NCI-H2171 treated with DMSO at 0.1 percent for 48 hours (cell line): ENCODE measurements around the gene MORN5.

ENCODE experiments used
- DNase-seq: peaks from one replicate; lab custom pipeline; 2025; lab: John Stamatoyannopoulos, UW

Gene MORN5

DNA sequence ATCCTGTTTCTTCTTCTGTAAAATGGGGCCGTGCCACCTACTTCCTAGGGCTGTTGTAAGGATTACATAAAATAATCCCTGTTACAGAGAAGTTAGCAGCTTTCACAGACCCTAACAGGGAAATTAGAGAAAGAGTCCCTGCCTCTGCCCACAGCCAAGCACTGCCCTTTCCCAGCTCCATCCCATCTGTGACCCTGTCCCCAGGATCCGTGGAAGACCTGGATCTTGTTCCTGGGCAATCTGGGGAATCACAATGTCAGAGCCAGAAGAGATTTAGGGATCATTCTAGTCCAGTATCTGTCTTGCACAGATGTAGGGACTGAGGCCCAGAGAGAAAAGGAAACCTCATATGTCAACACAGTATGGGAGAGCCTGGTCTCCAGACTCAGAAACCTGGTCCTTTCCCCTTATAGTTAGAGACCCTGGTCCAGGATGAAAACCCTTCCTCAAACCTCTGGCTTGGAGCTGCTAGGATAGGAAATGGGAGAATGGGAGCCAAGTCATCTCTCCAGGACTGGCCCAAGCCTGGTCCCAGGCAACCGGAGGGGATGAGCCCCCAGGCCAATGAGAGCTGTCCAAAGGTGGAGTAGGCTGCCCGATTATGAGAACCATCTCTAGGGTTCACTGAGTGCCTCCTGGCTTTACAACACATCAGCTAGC lies 56.6 kb downstream of the MORN5 start:
- no peak for DNase-seq

DNA sequence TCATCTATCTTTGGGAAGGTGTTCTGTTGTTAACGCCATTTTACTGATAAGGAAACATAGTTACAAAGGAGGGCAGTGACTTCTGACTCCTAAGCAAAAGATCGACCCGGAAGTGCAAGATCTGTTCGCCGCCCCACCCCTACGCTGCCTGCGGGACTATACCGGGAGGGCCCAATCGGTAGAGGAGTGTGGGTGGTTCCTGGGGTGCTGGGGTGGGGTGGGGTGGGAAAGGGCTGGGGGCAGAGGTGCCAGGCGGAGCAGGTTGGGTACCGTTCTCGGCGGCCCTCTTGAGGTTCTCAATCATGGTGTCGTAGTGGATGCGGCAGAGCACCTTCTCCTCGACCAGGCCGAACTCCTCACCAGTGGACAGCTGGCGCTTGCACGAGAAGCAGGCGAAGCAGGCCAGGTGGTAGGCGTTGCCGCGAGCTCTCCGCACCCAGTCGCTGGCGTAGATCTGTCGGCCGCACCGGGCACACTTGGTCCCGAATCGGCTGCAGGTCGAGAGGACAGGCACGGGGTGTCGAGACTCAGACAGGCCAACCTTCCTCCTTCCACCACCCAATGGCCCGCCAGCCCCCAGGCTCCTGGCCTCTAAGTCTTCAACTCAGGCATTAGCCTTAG lies 57.2 kb downstream of the MORN5 start:
- no peak for DNase-seq

DNA sequence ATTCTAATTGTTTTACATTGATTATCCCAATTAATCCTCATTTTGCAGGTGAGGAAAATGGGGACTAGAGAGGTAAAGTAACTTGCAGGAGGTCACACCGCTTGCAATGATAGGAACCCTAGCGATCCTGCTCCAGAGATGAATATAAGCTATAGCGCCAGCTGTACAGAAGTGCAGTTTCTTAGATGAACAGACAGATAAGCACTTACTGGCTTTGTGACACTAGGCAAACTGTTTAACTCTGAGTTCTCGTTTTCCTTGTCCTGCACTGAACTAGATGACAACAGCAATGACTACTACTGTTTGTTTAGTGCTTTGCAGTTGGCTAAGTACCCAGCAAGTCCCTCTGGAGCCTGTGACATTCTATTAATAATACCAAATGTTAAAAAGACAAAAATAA lies 57.9 kb downstream of the MORN5 start:
- no peak for DNase-seq

DNA sequence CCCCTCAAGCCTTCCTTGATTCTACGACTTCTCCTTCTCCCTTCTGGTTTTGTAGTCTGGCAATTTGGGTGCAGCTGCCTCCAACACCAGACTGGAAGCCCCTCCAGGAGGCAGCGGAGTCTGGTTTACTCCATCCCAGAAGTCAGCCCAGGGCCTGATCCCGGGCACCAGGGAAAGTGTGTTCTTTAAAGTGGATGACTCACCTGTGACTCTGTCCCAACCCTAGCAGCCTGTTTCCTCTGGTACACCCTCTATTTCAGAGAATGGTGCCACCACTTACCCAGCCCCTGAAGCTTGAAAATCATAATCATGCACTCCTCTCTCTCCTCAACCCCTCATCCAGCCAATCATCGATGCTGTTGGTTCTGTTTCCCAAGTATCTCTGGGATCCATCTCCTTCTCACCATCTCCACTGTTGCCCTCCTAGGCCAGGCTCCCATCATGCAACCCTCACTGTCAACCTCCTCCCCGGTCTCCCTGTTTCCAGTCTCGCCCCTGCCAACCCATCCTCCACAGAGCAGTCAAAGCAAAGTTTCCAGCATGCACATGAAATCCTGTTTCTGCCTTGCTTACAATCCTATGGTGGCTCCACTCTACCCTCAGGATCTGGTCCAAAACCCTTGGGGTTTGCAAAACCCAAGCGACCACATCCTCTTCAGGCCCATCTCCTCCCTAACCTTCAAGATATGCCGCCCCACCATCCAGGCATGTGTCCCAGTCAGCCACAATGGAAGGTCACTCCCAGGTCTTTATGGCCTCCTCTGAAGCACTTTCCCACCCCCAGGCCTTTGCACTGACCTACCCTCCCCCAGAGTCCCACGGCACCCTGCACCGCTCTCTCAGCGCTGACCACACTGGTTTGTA lies 58.6 kb downstream of the MORN5 start:
- no peak for DNase-seq

DNA sequence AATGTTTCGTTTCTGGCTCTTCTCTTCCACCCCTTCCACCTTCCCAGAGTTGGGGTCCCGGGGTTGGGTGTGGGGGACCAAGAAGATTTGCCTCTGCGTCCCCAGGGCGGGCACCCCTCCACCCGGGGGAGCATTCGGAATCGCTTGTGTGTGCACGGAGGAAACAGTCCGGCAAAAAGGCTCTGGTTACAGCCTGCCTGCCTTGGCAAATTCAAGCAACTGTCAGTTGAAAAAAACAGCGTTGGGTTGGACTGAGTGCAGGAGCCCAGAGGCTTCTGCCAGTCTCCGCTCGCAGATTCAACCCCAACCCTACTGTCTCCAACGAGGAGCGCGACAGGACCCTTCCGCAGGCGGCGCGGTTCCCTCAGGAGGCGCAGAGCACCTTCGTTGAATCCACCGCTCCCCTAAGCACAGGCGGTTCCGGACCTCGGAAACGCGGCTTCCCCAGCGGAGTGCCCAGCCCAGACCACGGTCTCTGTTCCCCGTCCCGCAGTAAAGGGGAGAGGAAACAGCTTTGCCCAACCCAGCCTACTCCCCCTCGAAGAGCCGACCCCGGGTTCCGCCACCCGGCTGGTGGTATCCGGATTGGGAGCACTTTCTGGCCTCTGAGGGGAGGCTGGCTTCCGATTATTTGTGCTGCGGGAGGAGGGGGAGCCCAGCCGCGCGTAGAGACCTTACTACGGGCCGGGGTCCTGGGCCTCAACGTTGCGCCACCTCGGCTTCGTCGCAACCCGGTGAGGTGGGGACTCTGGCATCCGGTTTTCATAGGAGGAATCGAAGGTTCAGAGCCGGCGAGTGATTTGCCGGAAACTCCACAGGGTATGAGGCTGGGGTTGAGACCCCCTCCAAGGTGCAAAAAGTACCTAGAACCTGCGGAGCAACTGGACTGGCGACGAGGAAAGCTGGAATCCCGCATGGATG lies 59.5 kb downstream of the MORN5 start:
- DNase-seq: no peak

DNA sequence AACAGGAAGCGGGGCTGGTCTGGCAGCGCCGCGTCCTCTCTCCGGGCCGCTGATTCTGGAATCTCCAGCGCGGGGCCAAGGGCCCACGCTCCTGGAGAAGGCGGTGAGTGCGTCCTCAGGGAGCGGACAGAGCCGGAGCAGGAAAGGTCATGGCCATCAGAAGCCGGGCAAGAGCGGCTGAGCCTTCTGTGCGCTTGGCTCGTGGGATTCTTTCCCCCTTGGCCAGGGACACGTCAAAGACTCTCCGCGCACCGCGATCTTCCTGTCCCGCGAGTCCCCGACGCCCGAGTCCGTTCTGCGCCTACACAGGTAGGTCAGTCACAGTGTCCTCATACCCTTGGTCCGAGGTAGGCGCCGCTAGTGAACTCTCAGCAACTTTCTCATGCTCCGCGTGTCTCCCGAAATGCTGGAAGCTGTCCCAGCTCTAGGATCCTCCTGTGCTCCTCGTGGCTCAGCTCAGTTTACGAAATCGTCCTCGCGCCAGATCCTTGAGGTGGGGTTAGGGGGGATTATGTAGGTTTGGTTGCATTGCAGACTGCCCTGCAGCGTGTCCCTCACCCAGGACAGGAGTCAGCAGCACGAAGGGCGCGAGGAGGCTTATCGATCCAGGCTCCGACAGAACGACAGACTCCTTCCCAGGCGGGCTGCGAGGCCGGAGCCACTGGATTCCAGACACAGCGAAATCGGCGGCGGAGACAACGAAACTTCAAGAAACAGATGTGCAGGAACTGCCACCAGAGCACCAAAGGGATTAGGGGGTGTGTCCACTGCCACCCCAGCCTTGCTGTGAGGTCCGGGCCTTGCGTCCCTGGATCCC lies 60.4 kb downstream of the MORN5 start:
- no peak for DNase-seq

DNA sequence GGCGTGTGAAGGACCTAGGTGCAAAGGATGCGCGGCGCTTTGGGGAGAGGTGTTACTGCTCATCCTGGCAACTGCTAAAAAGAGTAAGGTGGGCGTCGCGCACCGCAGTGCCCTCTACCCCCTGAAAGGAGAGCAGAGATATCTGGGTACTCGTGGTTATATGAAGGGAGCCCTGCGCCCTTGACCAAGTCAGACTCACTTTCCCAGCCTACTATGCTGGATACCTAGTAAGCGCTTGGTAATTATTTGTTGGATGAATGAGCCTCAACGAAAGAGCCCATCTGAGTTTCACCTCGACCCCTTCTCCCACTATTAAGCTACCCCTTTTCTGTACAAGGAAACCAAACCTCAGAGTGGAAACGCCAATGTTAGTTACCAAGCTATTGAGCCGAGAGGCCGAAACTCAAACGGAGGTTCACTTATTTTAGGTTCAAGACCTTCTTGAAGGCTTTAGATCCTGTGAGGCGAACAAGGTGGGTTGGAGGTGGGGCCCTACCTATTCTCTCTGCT lies 61.0 kb downstream of the MORN5 start:
- no peak for DNase-seq

DNA sequence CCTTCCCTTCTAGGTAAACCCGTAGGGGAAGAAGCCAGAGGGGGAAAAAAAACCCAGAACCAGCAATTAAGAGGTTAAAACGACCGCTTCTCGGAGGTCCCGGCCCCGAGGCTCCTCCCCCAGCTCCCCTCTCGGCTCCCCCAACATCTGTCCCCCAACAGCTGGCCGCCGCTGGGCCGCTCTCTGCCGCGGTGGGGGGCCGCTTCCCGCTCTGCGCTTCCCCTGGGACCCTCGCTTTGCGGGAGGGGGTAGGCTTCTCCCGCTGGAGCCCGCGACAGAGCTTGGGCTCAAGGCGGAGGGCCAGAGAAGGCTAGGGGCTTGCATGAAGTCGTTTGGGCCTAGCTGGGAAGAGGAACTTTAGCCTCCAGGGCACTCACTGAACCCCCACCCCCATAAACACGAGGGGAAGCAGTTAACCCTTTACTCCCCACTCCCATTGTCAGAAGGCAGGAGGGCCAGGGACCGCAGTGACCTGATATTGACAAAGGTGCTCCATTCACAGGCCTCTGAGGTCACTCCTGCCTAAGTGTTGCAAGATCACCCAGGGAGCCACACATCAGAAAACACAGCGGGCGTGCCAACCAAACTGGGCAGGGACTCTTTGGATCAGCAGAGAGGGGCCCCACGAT lies 61.6 kb downstream of the MORN5 start:
- peak; percentile 19 for DNase-seq

DNA sequence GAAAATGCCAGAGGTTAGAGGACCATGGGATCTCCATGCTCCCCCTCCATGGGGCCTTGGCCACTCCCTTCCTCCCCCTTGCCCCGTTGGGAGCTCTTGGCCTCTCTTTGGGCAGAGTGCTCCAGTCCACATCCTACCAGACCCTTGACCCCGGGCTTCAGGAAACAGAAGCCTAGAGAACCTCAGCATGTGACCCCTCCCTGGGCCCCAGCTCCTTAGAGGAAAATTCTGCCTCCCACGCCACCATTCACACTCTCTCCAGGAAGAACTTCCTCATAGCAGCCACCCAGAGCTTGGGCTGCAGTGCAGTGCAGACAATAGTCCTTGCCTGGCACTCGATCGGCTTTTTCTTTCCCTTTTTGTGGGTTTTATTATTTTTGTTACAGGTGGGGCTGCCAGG lies 63.1 kb downstream of the MORN5 start:
- DNase-seq: no peak

DNA sequence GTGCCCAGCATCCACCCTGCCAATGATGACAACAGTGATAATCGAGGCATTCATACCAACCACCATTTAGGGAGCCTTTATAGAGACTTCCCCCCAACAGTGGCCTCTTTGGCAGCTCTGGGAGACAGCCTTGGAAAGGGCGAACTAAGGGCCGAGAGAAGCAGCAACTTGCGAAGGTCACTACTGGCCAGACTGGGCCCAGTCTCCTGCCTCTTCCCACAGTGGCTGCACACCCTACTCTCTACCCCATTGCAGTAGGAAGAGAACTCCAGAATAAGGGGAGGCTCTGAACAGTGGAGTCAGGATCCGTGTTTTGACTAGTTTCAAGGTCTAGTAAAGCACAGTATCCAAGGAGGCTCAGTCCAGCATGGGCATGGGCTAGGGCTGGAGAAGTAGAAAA lies 63.7 kb downstream of the MORN5 start:
- DNase-seq: no peak

DNA sequence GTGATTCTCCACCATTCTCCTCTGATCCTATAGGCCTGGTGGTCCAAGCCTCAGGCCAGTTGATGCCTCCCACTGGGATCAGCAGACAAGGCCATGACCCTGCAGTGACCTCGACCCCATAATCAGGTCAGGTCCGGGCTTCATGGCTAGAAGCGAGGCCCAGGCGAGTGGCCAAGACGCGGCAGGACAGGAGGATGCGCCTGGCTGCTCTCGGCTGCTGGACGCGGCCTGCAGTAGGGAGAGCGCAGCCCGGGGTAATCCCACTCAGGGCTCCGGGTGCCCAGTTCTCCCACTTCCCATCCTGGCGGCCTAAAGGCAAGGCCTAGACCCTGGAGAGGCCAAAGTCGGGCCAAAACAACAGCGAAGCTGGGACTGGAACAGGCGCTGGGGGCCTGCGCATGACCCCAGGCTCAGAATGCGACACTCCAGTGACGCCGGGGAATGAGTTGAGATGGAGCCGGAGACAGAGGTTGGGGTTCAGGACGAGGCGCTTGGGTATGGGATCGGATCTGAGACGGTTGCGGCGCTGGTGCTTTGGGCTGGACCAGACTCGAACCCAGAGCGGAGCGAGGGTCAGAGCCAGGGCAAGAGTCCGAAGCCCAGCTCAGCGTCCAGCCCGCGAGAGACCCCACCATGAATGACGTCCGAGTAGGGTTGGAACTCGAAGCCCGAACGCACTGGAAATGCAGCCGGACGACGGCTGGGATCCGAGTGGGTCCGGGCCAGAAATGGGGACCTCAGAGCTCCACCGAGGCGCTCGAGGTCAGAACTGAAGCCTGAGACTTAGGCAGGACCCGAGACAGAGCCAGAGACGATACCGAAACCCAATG lies 65.8 kb downstream of the MORN5 start:
- no peak for DNase-seq

DNA sequence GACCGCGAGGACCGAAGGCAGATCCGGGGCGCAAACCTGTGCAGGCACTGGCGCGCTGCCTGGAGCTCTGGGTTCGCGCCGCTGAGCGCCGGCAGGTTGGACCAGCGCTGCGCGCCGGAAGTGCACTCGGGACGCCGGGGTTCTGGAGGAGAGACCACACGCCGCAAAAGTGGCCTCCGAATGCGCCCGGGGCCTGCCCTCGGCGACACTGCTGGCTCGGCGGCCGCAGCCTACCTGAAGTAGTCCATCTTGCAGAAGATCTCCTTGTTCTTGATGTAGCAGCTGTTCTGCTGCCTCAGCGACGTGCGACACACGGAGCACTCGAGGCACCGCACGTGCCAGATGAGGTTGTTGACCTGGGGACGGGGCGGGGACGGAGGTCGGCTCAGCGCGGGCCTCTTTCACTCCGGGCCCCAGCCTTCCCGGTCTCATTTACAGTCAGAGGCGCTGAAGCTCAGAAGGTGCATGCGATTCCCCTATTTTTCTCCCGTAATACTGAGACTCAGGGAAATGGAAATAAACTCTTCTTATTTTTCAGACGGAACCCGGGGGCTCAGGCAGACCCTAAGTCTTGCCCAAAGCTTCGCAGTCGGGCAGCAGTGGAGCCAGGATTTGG lies 66.5 kb downstream of the MORN5 start:
- no peak for DNase-seq

DNA sequence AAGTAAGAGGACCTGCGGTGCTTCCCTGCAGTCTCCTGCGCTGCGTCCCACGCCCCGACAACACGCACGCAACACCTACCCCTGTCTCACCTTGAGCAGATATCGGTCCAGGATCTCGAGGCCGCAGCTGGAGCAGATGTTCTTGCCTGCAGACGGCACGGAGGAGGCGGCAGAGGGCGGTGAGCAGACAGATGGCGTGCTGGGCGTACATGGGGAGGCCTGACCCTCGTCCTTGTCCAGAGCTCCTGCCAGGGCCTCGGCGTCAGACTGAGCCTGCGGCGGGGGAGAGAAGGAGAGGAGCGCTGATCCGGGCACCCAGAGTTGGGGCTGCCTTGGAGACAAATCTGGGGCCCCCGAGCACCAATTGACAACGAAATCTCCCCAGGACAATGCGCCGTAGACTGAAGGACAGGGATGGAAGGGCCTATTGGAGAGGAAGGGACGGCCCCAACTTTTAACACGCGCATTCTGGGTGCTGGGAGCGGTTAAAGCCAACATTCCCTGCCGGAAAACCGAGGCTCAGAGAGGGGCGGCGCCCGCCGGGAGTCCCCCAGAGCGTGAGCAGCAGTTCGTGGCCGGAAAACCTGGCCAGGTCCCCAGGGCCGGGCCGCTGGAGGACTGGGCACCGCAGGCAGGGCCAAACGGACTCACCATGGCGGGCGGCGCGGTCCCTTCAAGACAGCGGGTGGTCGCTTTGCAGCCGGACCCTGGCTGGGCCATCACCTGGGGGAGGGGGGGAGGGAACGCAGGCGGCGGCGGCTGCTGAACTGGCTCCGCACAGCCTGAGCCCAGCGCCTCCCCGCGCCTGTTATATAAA lies 67.3 kb downstream of the MORN5 start:
- no peak for DNase-seq

DNA sequence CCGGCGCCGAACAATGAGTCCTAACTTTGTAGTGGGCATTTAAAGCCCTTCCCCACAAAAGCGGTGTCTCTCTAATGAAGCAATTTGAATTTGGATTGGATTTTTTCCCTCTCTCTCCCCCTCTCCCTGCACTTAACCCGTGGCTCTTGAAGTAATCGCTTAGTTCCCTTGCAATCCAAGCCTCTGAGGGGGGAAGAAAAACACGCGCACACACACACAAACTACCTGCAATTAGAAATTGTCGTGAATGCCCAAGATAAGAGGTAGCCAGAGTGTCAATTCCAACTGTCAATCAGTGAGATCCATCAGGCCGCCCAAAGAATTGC lies 67.8 kb downstream of the MORN5 start:
- no peak for DNase-seq

DNA sequence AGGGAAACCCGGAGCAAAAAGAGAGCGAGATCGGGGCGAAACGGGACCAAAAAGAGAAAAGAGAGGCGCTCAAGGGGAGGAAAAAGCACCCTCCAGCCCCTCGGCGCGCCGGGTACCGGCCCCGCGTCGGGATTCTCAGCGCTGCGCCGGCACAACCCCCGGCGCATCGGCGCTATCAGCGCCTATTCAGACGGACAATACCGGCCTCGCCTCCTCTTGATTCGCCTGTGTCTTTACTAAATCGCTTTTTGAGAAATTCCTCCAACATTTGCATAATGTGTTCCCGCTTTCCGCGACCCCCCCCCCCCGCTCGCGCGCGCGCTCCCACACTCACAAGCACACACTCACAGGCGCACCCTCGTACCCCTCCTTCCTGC lies 68.5 kb downstream of the MORN5 start:
- DNase-seq: peak; percentile 46

DNA sequence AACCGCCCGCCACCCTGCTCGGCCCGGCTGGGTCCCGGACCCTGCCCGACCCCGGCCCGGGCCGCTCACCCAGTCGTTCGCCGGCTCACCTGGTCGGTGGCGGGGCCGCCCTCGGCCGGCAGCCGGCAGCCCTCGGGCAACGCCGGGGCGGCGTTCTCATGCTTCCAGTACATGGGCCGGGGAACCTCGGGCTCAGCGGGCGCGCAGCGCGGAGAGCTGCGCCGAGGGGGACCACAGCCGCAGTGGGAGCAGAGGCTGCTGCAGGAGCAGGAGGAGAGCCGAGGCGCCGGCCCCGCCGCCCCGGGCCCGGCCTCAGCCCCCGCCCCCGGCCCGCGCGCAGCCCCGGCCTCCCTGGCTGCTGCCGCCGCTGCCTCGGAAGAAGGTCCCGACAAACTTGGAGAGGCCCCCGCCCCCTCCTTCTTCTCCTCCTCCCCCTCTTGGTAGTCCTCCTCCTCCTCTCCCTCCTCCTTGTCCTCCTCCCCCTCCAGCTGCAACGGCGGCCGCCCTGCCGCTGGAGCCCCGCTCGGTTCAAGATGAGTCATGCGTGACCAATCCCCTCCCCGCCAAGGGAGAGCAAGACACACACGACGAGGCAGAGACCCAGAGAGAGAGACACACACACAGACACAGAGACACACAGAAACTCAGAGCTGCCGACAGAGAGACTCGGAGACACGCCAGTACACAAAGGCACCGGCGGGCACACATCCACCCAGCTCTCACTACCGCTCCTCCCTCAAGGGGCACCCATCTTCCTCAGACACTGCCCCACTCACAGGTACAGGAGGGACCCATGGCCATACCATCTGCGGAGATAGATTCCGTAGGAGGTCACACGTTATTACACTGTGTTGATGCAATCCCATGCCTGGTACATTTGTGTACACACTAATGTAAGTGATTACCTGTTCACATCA lies 69.1 kb downstream of the MORN5 start, which contains the start of gene LHX6:
Gene LHX6, minus strand, starts transcription at position 390 of the 917 bp plus-strand sequence. Its CDS starts 217 bp downstream, at position 173.
- no peak for DNase-seq

DNA sequence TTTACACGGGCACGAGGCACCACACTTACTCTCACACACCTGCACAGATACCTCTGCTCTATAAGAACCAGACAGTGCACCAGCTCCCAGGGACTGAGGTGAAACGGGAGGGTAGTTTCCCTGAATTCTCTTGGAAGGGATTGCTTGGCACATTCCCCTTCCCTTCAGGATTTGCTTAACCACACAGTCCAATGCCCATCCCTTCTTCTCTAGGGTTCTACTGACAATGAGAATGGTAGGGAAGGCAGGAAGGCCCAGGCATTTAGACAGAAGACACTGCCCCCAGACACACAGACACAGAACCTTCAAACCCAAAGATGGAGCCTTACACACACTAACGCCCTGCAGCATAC lies 69.8 kb downstream of the MORN5 start:
- no peak for DNase-seq
